ENCODE results near the gene MT1M.
"Not testable (repeated sequence)": the region's sequence is repeated elsewhere in the genome, so short reads cannot be mapped to it uniquely, and the experiment has no call there.

MT1M gene

DNA sequence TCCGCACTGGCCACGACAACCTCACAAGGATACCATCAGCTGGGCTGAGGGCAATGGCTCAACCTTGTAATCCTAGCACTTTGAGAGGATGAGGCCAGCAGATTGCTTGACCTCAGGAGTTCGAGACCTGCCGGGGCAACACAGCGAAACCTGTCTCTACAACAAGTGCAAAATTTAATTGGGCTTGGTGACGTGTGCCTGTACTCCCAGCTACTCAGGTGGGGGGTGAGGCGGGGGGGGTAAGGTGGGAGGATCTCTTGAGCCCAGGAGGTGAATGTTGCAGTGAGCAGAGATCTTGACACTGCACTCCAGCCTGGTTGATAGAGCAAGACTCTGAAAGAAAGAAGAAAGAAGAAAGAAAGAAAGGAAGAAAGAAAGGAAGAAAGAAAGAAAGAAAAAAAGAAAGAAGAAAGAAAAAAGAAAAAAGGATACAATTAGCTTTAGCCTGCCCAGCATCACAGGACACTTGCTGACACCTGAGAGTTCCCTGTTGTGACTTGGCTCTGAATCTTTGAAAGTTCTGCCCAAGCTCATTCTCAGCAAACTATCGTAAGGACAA is 12.0 kb upstream of the MT1M start:
- DNase-seq (ENCODE audit: low read depth) = no peak
- no peak overlapping the region for H3K4me3 ChIP-seq (replicated peaks; ENCODE audit: low read depth, low read length)
- TF ChIP-seq, protein P1, sequence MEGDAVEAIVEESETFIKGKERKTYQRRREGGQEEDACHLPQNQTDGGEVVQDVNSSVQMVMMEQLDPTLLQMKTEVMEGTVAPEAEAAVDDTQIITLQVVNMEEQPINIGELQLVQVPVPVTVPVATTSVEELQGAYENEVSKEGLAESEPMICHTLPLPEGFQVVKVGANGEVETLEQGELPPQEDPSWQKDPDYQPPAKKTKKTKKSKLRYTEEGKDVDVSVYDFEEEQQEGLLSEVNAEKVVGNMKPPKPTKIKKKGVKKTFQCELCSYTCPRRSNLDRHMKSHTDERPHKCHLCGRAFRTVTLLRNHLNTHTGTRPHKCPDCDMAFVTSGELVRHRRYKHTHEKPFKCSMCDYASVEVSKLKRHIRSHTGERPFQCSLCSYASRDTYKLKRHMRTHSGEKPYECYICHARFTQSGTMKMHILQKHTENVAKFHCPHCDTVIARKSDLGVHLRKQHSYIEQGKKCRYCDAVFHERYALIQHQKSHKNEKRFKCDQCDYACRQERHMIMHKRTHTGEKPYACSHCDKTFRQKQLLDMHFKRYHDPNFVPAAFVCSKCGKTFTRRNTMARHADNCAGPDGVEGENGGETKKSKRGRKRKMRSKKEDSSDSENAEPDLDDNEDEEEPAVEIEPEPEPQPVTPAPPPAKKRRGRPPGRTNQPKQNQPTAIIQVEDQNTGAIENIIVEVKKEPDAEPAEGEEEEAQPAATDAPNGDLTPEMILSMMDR (IDR thresholded peaks at IDR 0.05; ENCODE audit: low read length, missing control alignments) = no peak

- H3K4me3 ChIP-seq (replicated peaks; ENCODE audit: low read depth, low read length); DNase-seq (ENCODE audit: low read depth): not testable (repeated sequence)
These were observed 10.6 kb upstream of the MT1M start for GRCh38 chr16:56621665-56622445.

GRCh38 chr16:56623184-56623583 is 9.3 kb upstream of the MT1M start:
- DNase-seq (ENCODE audit: low read depth); H3K4me3 ChIP-seq (replicated peaks; ENCODE audit: low read depth, low read length): not testable (repeated sequence)

- H3K4me3 ChIP-seq (replicated peaks; ENCODE audit: low read depth, low read length) = no peak overlapping the region
- no peak for DNase-seq (ENCODE audit: low read depth)
- TF ChIP-seq, protein P1 (IDR thresholded peaks at IDR 0.05; ENCODE audit: low read length, missing control alignments) = no peak
These were observed 8.8 kb upstream of the MT1M start for GRCh38 chr16:56623637-56624036.

- TF ChIP-seq, protein P1 (IDR thresholded peaks at IDR 0.05; ENCODE audit: low read length, missing control alignments) = no peak
- DNase-seq (ENCODE audit: low read depth) = peak; percentile 82
These were observed 7.1 kb upstream of the MT1M start, which contains the start of gene MT1E for GRCh38 chr16:56625140-56625942. MT1E (plus strand) TSS chr16:56625781; CDS start chr16:56625852, 71 bp downstream.

GRCh38 chr16:56625943-56626654 is 6.4 kb upstream of the MT1M start:
- peak overlapping the region; percentile 66 for H3K4me3 ChIP-seq (replicated peaks; ENCODE audit: low read depth, low read length)

More at GRCh38 chr16:56625140-56625942, 7.1 kb upstream of the MT1M start, which contains the start of gene MT1E:
- peak within 1 kb of the TSS; percentile 66 for H3K4me3 ChIP-seq (replicated peaks; ENCODE audit: low read depth, low read length)

DNA sequence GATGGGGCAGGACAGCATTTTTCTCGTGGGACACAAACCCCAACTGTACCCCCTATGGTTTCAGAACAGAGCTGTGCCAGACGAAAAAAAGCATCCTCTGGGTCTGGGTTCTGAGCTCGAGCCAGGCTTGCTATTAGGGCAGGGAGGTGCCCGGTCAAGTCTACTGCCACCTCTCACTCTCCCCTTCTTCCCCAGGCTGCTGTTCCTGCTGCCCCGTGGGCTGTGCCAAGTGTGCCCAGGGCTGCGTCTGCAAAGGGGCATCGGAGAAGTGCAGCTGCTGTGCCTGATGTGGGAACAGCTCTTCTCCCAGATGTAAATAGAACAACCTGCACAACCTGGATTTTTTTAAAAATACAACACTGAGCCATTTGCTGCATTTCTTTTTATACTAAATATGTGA is 5.8 kb upstream of the MT1M start:
- TF ChIP-seq, protein P1 (IDR thresholded peaks at IDR 0.05; ENCODE audit: low read length, missing control alignments) = no peak
- peak overlapping the region; percentile 66 for H3K4me3 ChIP-seq (replicated peaks; ENCODE audit: low read depth, low read length)
- DNase-seq (ENCODE audit: low read depth) = no peak

More at GRCh38 chr16:56625943-56626654, 6.4 kb upstream of the MT1M start:
- DNase-seq (ENCODE audit: low read depth) = peak; percentile 79
- TF ChIP-seq, protein P1 (IDR thresholded peaks at IDR 0.05; ENCODE audit: low read length, missing control alignments) = no peak
